ENCODE measurements around the gene SLIT3.

SLIT3 gene

DNA sequence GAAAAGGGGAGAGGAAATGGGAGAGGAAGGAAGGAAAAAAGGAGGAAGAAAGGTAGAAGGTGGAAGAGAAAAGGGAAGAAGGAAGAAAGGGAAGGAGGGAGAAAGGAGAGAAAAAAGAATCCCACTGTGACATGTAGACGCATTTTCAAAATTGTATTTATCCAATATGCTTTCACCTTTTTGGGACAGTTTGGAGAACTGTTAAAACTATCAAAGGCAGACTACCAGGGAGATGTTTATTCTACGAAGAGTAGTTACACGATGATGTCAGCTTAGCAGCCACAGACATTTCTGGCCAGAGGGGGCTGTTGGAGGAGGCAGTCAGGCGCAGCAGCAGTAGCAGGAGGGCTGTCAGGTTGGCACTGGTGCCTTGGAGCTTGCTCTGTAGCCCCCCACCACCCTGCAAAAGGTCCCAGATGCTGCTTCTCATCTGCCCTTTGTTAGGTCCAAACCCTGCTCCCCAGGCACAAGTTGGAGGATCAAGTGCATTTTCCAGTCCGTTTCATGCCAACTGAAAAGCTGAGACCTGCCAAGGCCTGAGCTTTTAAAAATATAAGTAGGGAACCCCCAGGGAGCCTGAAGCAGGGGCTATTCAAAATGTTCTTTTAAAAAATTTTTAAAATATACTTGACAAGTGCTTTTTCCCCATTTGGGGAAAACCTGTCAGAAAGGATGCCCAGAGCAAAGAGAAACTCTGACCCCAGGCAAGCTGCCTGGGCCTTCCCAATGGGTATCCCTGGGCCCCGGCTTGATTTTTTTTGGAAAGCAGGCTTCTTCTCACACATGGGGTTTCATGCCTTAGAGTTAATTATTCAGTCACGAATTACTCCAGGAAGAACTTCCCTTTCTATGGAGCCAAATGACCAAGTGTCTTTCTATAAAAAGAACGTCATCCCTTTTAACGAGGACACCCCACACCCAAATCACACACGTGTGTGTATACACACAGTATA is 203.3 kb downstream of the SLIT3 start:
- no peak overlapping the region for H3K4me3 ChIP-seq (ENCODE audit: low read length)
- no peaks in the 10 kb centered on the region for H3K36me3 ChIP-seq (ENCODE audit: control insufficient read depth, low read depth, low read length)
- H3K4me1 ChIP-seq (ENCODE audit: control insufficient read depth, low read depth, low read length): peaks cover 10% of the 10 kb centered on the region
- no peaks in the 10 kb centered on the region for H3K9me3 ChIP-seq (ENCODE audit: control insufficient read depth, low read depth, low read length)
- no peak overlapping the region for H3K9ac ChIP-seq (ENCODE audit: low read length)
- H3K27ac ChIP-seq (ENCODE audit: low read length): no peak overlapping the region
- H3K27me3 ChIP-seq (ENCODE audit: control insufficient read depth, insufficient read depth, low read length): no peaks in the 10 kb centered on the region

DNA sequence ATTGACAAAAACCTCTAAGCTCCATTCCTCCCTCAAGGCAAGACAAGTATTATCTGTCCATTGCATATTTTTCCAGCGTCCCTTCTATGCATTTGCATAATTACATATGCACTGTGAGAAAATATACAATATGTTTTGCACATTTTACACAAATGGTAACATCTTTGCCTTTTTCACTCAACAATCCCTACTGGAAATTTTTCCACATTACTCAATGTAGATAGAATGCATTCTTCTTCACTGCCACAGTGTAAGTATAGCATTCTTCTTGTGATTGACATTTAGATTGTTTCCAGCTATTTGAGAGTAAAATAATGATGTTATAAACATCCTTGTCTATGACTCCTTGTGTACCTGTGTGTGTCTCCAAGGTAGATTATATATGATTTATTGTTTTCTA is 205.0 kb downstream of the SLIT3 start:
- H3K4me1 ChIP-seq (ENCODE audit: control insufficient read depth, low read depth, low read length): peaks cover 7% of the 10 kb centered on the region
- H3K4me3 ChIP-seq (ENCODE audit: low read length): no peak overlapping the region
- no peak overlapping the region for H3K9ac ChIP-seq (ENCODE audit: low read length)
- H3K27me3 ChIP-seq (ENCODE audit: control insufficient read depth, insufficient read depth, low read length): no peaks in the 10 kb centered on the region
- no peaks in the 10 kb centered on the region for H3K36me3 ChIP-seq (ENCODE audit: control insufficient read depth, low read depth, low read length)
- H3K27ac ChIP-seq (ENCODE audit: low read length): no peak overlapping the region
- H3K9me3 ChIP-seq (ENCODE audit: control insufficient read depth, low read depth, low read length): no peaks in the 10 kb centered on the region

DNA sequence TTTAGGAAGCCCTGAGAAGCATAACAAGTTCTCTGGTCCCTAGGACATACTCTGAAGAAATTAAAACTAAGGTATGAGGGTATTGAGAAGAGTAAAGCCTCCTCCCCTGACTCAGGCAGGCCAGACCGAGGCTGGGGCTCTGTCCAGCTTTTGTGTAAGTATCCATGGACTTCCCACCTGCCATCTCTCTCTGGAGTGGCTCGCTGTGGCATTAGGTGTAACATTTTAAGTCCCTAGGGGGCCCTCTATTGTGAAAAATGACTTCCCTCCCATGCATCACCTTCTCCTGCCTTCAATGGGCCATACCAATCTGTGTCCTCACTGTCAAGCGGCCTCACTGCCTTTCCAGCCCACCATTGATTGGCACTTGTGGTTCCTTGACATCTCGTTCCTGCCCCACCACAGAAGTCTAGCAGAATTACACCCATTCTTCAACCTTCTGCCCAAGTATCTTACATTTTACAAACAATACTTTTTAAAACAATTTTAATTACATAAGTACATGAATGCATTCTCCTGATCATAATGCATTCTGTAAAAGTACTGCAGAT is 205.5 kb downstream of the SLIT3 start:
- Histone ChIP-seq H3K4me1 (ENCODE audit: control insufficient read depth, low read depth, low read length) (peaks cover 3% of the 10 kb centered on the region), H3K27ac (ENCODE audit: low read length) (no peak overlapping the region), H3K4me3 (ENCODE audit: low read length) (no peak overlapping the region), H3K27me3 (ENCODE audit: control insufficient read depth, insufficient read depth, low read length) (no peaks in the 10 kb centered on the region), H3K36me3 (ENCODE audit: control insufficient read depth, low read depth, low read length) (no peaks in the 10 kb centered on the region), H3K9ac (ENCODE audit: low read length) (no peak overlapping the region), H3K9me3 (ENCODE audit: control insufficient read depth, low read depth, low read length) (no peaks in the 10 kb centered on the region)

- H3K36me3 ChIP-seq (ENCODE audit: control insufficient read depth, low read depth, low read length): no peaks in the 10 kb centered on the region
- H3K27ac ChIP-seq (ENCODE audit: low read length): no peak overlapping the region
- H3K9ac ChIP-seq (ENCODE audit: low read length): no peak overlapping the region
- H3K4me1 ChIP-seq (ENCODE audit: control insufficient read depth, low read depth, low read length): no peaks in the 10 kb centered on the region
- no peak overlapping the region for H3K4me3 ChIP-seq (ENCODE audit: low read length)
- no peaks in the 10 kb centered on the region for H3K27me3 ChIP-seq (ENCODE audit: control insufficient read depth, insufficient read depth, low read length)
- H3K9me3 ChIP-seq (ENCODE audit: control insufficient read depth, low read depth, low read length): no peaks in the 10 kb centered on the region
Observed at GRCh38 chr5:169094586-169095409, 206.1 kb downstream of the SLIT3 start.

DNA sequence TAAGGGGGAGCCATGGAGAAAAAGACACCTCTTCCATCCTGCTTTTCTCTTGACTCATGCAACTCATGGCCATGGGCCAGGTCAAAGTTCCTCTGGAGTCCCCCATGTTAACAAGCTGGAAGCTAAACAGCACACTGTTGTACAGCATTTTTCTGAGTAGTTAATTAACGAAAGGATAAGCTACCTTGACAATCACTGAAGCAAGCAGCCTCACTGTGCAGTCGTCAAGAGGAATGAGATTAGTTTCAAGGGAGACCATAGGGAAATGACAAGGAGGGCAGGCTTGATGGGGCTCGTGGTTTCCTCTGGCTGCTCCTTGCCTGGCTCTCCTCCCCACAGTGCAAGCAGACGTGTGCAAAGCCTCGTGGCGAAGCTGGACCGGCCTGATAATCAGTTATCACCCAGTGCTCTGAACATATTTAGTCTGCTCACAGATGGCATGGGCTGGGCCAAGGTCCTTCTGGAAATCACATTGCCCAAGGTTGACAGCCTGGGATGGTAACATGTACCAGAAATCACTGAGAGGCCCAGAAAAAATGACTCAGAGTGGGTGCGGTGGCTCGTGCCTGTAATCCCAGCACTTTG is 209.5 kb downstream of the SLIT3 start:
- H3K9ac ChIP-seq (ENCODE audit: low read length): no peak overlapping the region
- H3K36me3 ChIP-seq (ENCODE audit: control insufficient read depth, low read depth, low read length): no peaks in the 10 kb centered on the region
- peaks cover 22% of the 10 kb centered on the region for H3K4me1 ChIP-seq (ENCODE audit: control insufficient read depth, low read depth, low read length)
- H3K4me3 ChIP-seq (ENCODE audit: low read length): no peak overlapping the region
- no peak overlapping the region for H3K27ac ChIP-seq (ENCODE audit: low read length)
- no peaks in the 10 kb centered on the region for H3K27me3 ChIP-seq (ENCODE audit: control insufficient read depth, insufficient read depth, low read length)
- no peaks in the 10 kb centered on the region for H3K9me3 ChIP-seq (ENCODE audit: control insufficient read depth, low read depth, low read length)

GRCh38 chr5:169089343-169089742 is 211.6 kb downstream of the SLIT3 start:
- Histone ChIP-seq H3K4me3 (ENCODE audit: low read length) (no peak overlapping the region), H3K9me3 (ENCODE audit: control insufficient read depth, low read depth, low read length) (no peaks in the 10 kb centered on the region), H3K4me1 (ENCODE audit: control insufficient read depth, low read depth, low read length) (peaks cover 43% of the 10 kb centered on the region), H3K27ac (ENCODE audit: low read length) (no peak overlapping the region), H3K27me3 (ENCODE audit: control insufficient read depth, insufficient read depth, low read length) (no peaks in the 10 kb centered on the region), H3K9ac (ENCODE audit: low read length) (no peak overlapping the region), H3K36me3 (ENCODE audit: control insufficient read depth, low read depth, low read length) (no peaks in the 10 kb centered on the region)

GRCh38 chr5:169088028-169088725 is 212.8 kb downstream of the SLIT3 start:
- H3K9ac ChIP-seq (ENCODE audit: low read length): peak overlapping the region; percentile 25
- no peaks in the 10 kb centered on the region for H3K27me3 ChIP-seq (ENCODE audit: control insufficient read depth, insufficient read depth, low read length)
- peak overlapping the region; percentile 27 for H3K27ac ChIP-seq (ENCODE audit: low read length)
- peak overlapping the region; percentile 22 for H3K4me3 ChIP-seq (ENCODE audit: low read length)
- peaks cover 53% of the 10 kb centered on the region for H3K4me1 ChIP-seq (ENCODE audit: control insufficient read depth, low read depth, low read length)
- H3K36me3 ChIP-seq (ENCODE audit: control insufficient read depth, low read depth, low read length): no peaks in the 10 kb centered on the region
- no peaks in the 10 kb centered on the region for H3K9me3 ChIP-seq (ENCODE audit: control insufficient read depth, low read depth, low read length)

- Histone ChIP-seq H3K36me3 (ENCODE audit: control insufficient read depth, low read depth, low read length) (no peaks in the 10 kb centered on the region), H3K27ac (ENCODE audit: low read length) (no peak overlapping the region), H3K27me3 (ENCODE audit: control insufficient read depth, insufficient read depth, low read length) (no peaks in the 10 kb centered on the region), H3K9me3 (ENCODE audit: control insufficient read depth, low read depth, low read length) (no peaks in the 10 kb centered on the region), H3K4me1 (ENCODE audit: control insufficient read depth, low read depth, low read length) (peaks cover 59% of the 10 kb centered on the region), H3K4me3 (ENCODE audit: low read length) (no peak overlapping the region), H3K9ac (ENCODE audit: low read length) (no peak overlapping the region)
Observed at GRCh38 chr5:169085636-169086035, 215.3 kb downstream of the SLIT3 start.

- Histone ChIP-seq H3K27me3 (ENCODE audit: control insufficient read depth, insufficient read depth, low read length) (no peaks in the 10 kb centered on the region), H3K9ac (ENCODE audit: low read length) (no peak overlapping the region), H3K36me3 (ENCODE audit: control insufficient read depth, low read depth, low read length) (no peaks in the 10 kb centered on the region), H3K4me3 (ENCODE audit: low read length) (no peak overlapping the region), H3K4me1 (ENCODE audit: control insufficient read depth, low read depth, low read length) (peaks cover 64% of the 10 kb centered on the region), H3K9me3 (ENCODE audit: control insufficient read depth, low read depth, low read length) (no peaks in the 10 kb centered on the region), H3K27ac (ENCODE audit: low read length) (no peak overlapping the region)
Observed at GRCh38 chr5:169085212-169085611, 215.7 kb downstream of the SLIT3 start.

DNA sequence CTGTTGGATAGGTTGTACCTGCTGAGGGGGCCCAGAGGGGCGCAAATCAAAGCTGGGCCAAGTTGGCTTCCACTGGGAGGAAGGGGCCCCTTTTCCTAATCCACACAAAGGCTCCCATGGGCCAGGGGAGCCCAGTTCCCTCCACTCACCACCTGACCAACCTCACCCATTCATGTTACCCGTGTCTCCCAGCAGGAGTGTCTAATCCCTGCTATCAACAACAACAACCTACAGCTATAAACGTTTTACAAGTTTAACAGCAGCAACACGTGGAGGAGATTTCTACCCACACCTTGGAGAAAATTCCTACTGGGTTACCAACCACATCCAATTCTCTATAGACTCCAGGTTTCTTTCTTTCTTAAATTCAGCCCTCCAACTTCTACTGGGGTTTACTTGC is 216.2 kb downstream of the SLIT3 start:
- no peaks in the 10 kb centered on the region for H3K9me3 ChIP-seq (ENCODE audit: control insufficient read depth, low read depth, low read length)
- H3K4me1 ChIP-seq (ENCODE audit: control insufficient read depth, low read depth, low read length): peaks cover 65% of the 10 kb centered on the region
- H3K9ac ChIP-seq (ENCODE audit: low read length): no peak overlapping the region
- no peak overlapping the region for H3K27ac ChIP-seq (ENCODE audit: low read length)
- no peaks in the 10 kb centered on the region for H3K27me3 ChIP-seq (ENCODE audit: control insufficient read depth, insufficient read depth, low read length)
- no peak overlapping the region for H3K4me3 ChIP-seq (ENCODE audit: low read length)
- no peaks in the 10 kb centered on the region for H3K36me3 ChIP-seq (ENCODE audit: control insufficient read depth, low read depth, low read length)
